HT-29 (cell line): ENCODE data around the gene TMEM59L. TPM values are rescaled to one million over a fixed set of nuclear protein-coding genes. Genes with fewer than 3 reads are reported as not detected.

Experiments used
- DNase-seq: peaks from one replicate; pipeline ENCODE4 v3.0.0-alpha.2; 2015; ENCODE audit warnings: low spot score
- total RNA-seq: library from RNA; depleted of rRNA; stranded (reverse); fragments of >200 nt; shearing (Covaris generic); gene quantifications from 2 replicates; pipeline ENCODE4 v1.2.3, GENCODE V29; 2014

The TMEM59L gene
- total RNA-seq, 1 experiment from 2014 or later: not detected

DNA sequence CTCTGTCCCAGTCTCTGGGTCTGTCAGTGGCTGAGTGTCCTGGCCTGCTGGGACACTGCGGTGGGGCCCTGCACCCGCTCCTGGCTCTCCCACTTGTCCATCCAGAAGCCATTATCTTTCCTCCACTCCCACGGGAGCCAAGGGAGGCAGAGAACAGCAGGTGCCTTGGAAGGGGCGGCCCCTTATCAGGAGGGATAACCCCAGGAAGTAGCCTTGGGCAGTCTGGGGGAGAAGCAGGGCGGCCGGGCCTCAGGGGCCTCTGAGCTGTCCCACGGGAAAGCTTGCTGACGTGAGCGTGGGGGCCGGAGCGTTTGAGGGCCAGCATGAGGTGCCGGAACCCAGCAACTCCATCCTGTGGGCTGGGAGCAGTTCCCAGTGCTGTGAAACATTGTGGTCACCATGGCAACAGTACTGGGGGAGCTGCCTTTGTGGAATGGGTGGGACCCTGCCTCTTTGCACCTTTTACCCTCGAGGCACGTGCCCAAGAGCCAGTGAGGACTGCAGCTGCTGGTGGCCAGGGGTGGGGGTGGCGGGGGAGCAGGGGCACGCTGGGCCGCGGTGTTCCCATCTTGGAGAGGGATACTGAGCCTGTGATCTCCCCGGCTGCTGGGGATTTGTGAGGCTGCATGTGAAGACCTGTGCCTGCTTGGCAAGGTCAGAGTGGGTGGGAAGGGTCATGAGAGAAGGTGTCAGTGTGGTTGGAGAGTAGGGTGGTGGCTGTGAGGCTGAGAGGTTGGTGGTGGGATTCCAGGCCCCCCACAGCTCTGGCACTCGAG is 45.1 kb downstream of the TMEM59L start:
- no peak for DNase-seq

DNA sequence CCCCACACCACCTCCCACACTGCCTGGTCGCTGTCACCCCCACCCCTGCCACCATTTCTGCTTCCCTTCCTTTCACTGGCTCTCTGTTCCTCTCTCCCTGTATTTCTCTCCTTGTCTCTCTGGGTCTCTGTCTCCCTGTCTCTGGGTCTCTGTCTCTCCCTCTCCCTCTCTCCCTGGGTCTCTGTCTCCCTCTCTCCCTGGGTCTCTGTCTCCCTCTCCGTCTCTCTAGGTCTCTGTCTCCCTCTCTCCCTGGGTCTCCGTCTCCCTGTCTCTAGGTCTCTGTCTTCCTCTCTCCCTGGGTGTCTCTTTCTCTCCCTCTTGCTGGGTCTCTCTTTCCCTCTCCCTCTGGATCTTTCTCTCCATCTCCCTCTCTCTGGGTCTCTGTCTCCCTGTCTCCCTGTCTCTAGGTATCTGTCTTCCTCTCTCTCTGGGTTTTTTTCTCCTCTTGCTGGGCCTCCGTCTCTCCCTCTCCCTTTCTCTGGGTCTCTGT is 45.7 kb downstream of the TMEM59L start:
- DNase-seq: no peak

DNA sequence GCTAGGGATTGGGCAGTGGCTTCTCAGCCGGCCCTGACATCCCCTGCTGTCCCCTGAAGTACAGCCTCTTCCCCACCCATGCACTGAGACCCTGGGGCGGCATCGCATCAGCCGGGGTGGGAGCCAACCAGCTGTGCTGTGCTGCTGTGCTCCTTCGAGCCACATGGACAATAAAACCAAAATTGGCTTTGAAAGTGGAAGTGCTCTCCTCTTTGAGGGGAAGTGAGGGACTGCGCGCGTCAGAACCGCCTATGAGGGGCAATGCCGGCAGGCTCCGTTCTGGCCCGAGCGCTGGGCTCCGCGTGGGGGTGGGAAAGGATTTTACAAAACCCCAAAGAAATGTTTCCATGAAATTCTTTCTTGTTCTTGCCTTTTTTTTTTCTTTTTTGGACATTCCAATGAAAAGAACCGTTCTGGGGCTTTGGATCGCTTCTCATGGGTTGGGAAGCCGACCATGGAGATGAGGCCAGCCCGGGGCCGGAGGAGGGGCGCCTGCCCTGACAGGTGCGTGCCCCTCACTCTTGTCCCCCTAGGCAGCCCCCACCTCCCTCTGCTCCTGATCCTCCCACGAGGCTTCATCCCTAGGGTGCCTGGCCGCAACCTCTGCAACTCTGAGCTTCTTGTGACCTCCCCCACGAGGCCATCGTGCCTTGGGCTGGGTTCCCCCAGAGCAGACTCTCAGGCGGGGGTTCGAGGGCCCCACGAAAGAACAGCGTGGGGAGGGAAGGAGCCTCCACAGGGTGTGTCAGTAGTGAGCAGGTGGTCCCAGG is 46.8 kb downstream of the TMEM59L start:
- DNase-seq: no peak

DNA sequence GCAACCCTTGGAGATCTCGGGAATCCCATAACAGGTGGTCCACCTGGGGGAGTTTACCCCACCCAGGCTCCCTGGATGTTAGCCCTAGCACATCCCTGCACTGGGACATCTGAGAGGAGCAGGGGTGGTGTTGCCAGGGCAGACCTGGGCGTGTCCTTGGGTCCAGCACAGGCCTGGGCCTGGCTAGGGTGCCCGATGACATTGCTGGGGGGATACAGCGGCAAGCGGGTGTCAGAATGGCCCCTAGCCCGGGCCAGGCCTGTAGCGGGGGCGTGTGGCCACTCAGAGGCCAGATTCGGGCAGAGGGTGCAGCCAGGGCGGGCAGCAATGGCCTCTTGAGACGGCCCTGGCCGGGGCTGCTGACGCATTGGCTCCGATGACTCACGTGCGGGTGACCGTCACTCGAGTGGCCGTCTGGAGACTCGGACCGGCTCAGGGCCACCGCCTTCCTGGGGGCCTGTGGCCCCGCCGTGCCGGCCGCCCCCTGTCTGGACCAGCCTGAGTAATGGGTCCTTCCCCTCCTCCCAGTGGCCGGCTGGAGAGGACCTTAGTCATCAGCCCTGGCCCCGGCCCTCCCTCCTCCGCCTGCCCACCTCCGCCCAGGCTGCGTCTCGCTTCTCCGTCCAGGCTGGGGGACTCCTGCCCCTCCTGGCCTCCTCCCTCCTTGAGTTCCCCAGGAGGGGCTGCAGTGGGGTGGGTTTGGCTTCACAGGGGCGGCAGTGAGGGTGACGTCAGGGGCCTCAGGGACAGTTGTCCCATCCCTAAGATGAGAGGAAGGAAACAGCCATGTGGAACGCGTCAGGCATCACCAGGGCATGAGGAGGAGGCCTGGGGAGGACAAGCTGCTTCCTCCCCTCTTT is 47.6 kb downstream of the TMEM59L start:
- DNase-seq: no peak

DNA sequence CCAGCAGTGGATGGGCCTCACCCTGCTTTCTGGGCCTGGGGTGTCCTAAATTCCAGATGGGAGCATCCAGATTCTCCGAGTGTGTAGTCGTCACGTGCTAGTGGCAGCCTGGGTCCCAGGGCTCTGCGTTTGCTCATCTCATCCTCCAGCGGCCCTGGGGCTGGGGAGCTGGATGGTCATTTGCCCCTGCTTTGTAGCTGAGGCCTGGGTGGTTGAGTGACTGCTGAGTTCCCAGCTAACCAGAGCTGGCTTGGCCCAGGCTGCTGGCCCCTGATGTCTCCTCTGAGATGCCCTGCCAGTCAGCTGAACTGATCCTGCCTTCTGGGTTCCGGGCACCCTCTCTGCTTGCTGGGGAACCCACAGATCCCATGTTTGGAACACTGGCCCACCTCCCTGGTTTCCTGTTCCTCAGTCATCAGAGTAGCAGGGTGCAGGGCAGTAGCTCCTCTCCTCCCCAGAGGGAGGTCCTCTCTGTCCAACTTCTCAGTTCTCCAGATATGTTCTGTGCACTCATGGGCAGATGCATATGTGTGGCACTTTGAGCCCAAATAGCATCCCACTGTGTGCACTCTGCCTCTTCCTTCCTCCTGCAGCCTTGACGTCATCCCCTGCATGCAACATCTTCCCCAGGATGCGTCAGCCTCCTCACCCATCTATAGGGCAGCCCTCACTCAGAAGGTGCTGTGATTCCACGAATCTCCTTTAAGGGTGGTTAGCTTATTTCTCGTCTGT is 48.4 kb downstream of the TMEM59L start:
- no peak for DNase-seq

DNA sequence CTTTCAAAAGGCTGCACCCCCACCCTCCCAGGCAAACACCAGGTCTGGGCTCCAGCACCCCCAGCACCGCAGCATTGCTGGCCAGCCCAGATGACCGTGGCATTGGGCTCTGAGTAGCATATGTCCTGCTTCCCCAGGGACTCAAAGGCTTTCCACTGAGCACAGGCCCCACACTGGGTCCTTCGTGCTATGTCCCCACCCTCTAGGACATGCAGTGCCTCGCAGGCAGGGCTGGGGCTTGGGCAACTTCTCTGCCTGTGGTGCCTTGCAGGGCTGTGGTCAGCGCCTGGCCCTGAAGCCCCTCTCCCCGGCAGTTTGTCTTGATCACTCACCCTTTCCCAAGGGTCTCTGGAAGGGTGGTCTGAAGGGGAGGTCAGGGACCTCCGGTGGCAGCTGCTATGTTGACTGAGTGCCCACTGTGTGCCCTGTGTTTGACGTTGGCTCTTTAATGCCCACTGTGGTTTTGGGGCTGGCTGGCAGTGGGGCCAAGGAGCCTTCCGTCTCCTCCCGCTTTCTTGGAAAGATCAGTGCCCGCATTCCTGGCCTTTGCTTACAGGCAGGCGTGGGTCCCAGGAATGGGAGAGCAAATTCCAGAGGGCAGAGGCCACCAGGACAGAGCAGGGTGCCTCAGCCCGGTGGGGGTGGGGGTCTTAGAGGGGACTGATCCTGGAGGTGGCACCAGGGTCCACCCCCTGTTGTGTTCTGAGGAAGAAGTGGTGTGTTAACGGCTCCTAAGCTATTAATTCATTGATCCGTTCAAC is 50.5 kb downstream of the TMEM59L start:
- no peak for DNase-seq

DNA sequence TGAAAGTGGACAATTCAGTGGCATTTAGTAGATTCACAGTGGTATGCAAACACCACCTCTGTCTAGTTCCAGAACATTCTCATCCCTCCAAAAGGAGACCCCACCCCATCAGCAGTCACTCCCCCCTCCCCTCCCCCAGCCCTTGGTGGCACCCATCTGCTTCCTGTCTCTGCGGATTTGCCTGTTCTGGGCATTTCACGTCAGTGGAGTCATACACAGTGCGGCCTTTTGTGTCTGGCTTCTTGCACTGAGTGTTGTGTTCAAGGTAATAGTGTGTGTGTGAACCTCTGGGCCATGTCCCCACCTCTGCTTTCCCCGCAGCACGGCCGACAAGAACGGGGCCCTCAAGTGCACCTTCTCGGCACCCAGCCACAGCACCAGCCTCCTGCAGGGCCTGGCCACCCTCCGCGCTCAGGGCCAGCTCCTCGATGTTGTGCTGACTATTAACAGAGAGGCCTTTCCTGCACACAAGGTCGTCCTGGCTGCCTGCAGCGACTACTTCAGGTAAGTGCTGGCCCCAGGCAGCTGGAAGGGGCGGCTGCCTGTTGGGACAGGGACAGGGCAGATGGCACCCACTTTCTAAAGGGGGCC is 51.4 kb downstream of the TMEM59L start:
- DNase-seq: no peak

DNA sequence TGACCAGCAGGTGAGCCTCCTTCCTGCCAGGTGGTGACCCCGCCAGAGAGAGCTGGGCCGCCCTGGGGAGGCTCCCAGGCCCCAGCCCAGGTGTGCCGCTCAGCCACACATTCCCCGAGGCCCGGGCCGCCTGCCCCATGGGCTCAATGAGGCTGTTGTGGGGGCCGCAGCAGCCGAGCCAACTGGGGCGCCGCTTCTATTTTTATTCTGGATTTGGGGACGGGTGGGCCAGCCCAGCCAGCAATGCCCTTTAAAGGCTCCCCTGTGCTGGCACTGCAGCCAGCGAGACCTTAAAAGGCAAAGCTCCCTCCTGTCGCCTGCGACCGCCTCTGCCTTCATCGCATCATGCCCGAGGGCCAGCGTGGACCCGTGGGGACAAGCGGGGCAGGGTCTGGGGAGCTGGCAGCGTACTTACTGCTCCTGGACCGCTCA is 53.1 kb downstream of the TMEM59L start:
- no peak for DNase-seq

DNA sequence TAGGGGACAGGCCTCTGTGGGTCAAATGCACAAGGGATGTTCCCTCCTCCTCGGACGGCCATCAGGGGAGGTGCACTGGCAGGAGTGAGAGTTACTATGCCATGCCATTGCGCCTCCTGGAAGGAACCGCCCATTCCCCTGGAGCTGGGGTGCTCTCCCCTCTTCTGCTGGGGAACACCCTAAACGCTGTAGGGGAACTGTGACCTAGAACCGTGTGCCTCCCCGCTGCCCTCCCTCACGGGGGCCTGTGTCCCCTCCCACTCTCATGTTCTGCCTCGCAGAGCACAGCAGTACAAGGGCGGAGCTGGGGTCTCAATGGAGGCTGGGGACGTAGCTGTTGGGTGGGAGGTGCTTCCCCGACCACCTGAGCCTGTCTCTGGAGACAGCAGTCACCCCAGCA is 53.6 kb downstream of the TMEM59L start:
- DNase-seq: no peak

DNA sequence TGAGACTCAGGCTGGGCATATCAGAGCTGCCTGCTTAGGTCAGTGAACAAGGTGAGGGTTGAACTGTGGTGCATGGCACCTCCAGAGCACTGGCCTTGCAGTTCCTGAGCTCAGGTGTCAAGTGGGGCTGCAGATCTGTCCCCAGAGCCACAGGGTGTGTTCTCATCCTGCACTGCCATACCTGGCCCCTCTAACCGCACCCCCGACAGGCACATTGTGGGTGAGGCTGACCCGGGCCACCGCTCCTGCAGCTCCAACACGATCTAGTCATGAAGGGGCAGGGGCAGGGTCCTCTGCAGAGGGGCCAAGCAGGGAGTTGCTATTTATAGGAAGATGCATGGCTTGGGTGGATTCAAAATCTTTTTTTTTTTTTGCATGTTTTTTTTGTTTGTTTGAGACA is 54.1 kb downstream of the TMEM59L start:
- DNase-seq: no peak

DNA sequence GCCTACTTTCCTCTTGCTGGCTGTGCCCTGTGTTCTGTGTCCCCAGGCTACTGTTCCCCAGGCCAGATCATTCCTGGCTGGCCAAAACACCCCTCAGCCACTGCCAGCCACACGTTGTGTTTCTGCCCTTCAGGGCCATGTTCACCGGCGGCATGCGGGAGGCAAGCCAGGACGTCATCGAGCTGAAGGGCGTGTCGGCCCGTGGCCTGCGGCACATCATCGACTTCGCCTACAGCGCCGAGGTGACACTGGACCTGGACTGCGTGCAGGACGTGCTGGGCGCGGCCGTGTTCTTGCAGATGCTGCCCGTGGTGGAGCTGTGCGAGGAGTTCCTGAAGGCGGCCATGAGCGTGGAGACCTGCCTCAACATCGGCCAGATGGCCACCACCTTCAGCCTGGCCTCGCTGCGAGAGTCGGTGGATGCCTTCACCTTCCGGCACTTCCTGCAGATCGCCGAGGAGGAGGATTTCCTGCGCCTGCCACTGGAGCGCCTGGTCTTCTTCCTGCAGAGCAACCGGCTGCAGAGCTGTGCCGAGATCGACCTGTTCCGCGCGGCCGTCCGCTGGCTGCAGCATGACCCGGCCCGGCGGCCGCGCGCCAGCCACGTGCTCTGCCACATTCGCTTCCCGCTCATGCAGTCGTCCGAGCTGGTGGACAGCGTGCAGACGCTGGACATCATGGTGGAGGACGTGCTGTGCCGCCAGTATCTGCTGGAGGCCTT is 55.0 kb downstream of the TMEM59L start:
- no peak for DNase-seq

DNA sequence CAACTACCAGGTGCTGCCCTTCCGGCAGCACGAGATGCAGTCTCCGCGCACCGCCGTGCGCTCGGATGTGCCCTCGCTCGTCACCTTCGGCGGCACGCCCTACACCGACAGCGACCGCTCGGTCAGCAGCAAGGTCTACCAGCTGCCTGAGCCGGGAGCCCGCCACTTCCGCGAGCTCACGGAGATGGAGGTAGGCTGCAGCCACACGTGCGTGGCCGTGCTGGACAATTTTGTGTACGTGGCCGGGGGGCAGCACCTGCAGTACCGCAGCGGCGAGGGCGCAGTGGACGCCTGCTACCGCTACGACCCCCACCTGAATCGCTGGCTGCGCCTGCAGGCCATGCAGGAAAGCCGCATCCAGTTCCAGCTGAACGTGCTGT is 55.6 kb downstream of the TMEM59L start:
- DNase-seq: no peak

DNA sequence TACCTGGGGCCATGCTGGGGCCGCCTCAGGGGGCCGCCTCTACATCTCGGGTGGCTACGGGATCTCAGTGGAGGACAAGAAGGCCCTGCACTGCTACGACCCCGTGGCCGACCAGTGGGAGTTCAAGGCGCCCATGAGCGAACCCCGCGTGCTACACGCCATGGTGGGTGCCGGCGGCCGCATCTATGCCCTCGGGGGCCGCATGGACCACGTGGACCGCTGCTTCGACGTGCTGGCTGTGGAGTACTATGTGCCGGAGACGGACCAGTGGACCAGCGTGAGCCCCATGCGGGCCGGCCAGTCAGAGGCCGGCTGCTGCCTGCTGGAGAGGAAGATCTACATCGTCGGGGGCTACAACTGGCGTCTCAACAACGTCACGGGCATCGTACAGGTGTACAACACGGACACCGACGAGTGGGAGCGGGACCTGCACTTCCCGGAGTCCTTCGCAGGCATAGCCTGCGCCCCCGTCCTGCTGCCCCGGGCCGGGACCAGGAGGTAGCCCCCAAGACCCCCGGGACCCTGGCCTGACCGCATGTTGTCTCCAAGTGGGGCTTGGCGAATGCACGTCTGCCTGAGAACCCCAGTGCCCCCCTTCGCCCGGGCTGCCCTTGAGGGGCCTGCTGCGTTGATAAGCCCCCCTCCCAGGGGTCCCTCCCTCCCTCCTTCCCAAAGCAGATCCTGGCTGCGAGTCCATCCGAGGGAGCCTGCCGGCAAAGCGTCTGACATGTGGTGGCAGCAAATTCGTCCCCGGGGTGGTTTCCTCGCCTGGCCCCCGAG is 56.3 kb downstream of the TMEM59L start:
- DNase-seq: no peak

DNA sequence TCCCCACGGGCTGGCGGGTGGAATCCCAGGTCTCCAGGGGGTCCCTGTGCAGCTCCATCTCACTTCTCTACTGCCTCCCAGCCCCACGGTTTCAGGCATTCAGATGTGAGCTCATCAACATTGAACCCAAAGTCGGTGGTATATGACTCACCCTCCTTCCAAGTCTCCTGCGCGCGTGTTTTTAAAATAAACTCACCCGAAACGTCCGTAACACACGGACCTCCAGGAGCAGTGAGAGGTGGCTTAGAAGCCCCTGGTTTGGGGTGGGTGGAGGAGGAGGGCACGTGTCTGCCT is 56.8 kb downstream of the TMEM59L start:
- no peak for DNase-seq

DNA sequence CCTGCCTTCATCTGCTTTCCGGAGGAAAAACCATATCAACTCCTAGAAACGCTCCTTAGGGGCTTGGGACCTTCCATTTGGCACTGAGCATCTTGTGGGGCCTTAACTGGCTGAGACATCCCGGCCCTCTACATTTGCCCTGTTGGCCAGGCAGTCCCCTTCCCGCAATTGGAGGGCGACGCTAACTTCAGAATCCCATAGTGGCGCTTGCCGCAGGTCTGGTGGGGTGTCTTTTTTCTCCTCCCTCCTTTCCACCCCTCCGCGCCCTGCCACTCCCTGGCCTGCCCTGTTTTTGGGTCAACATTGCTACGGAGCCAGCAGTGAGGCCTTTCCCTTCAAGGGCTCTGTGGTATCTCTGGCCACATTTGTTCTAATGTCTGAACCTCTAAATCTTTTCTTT is 57.2 kb downstream of the TMEM59L start:
- no peak for DNase-seq

DNA sequence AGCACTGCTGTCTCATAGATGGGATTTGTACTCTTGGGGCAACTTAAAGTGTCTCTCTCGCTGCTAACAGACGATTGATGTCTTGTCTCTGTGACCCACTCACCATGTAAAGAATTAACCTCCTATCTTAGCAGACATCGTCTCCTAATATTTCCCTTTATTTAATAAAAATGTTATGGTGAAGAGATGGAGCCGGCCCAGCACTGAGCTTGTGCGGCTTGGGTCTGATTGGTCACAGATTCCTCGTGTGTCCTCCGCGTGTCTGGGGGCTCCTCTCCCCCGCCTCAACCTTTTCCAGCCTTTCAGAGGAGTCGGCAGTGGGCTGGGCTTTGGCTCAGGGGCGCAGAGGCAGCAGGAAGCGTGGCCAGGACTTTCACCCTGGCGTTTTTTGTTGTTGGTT is 57.6 kb downstream of the TMEM59L start:
- no peak for DNase-seq
